K562 (cell line): ENCODE results near the gene KCNG4. TPM values are rescaled to one million over a fixed set of nuclear protein-coding genes. Genes with fewer than 3 reads are reported as not detected.
A peak's percentile ranks its signal among the peaks of the same experiment; 100 is the strongest.

ENCODE experiments used
- CEBPZ ChIP-seq: fragments of 150-350 bp; IDR thresholded peaks from 2 replicates; pipeline ENCODE4 v1.6.1; 2014; ENCODE audit warnings: low read depth, mild to moderate bottlenecking, low read length, borderline replicate concordance
- HNRNPL ChIP-seq: fragments of 200-400 bp; formaldehyde crosslinking; IDR thresholded peaks from 2 replicates; pipeline ENCODE4 v1.6.1; 2017; ENCODE audit warnings: low read depth, mild to moderate bottlenecking, low read length
- KDM2B ChIP-seq: fragments of 250-450 bp; sonication (Bioruptor Pico); IDR thresholded peaks from 2 replicates; pipeline ENCODE4 v1.8.0; 2021; ENCODE audit warnings: mild to moderate bottlenecking, moderate library complexity
- KDM5B ChIP-seq: fragments of 200-600 bp; sonication (generic); IDR thresholded peaks from 2 replicates; pipeline ENCODE4 v1.6.1; 2012; ENCODE audit warnings: low read depth, mild to moderate bottlenecking, moderate library complexity, low read length, control low read depth, inconsistent platforms; ENCODE audit not compliant: insufficient replicate concordance
- MAZ ChIP-seq, 2 experiments: fragments of 450-650 bp in 1 of 2; sonication (generic) in 1 of 2; formaldehyde crosslinking; IDR thresholded peaks in 1 of 2; conservative IDR thresholded peaks in 1 of 2; 2 replicates each; pipeline versions ENCODE4 v1.4.0 to v1.5.0; 2020; ENCODE audit warnings: mild to moderate bottlenecking in 1 of 2, missing genetic modification reagents in 1 of 2
- MTF1 ChIP-seq: fragments of 250-450 bp; sonication (Bioruptor Pico); IDR thresholded peaks from 2 replicates; pipeline ENCODE4 v1.9.0; 2021; ENCODE audit warnings: moderate library complexity, mild to moderate bottlenecking, inconsistent platforms, borderline replicate concordance
- MYBL2 ChIP-seq, 2 experiments: fragments of 450-650 bp in 1 of 2; sonication (generic) in 1 of 2; formaldehyde crosslinking in 1 of 2; IDR thresholded peaks; 2 replicates each; pipeline versions ENCODE4 v1.6.1 to v1.8.1; 2017 to 2022; ENCODE audit warnings: borderline replicate concordance in 1 of 2, inconsistent platforms in 1 of 2, low read depth in 1 of 2, mild to moderate bottlenecking in 1 of 2, missing genetic modification reagents in 1 of 2, moderate library complexity in 1 of 2
- MYNN ChIP-seq, 2 experiments: sonication (generic); formaldehyde crosslinking in 1 of 2; IDR thresholded peaks; 2 replicates each; pipeline versions ENCODE4 v1.5.0 to v1.6.1; 2016 to 2020; ENCODE audit warnings: antibody characterized with exemption in 1 of 2, missing genetic modification reagents in 1 of 2
- PATZ1 ChIP-seq: fragments of 250-450 bp; sonication (Bioruptor Pico); IDR thresholded peaks from 2 replicates; pipeline ENCODE4 v1.5.0; 2020; ENCODE audit warnings: mild to moderate bottlenecking, borderline replicate concordance
- PHF8 ChIP-seq: fragments of 200-600 bp; sonication (generic); IDR thresholded peaks from 2 replicates; pipeline ENCODE4 v1.6.1; 2012; ENCODE audit warnings: mixed run types, mild to moderate bottlenecking, inconsistent platforms, low read length, moderate library complexity, borderline replicate concordance
- POLR2B ChIP-seq: fragments of 450-650 bp; IDR thresholded peaks from 2 replicates; pipeline ENCODE4 v1.6.1; 2018; ENCODE audit warnings: low read depth; ENCODE audit not compliant: partially characterized antibody
- PTBP1 ChIP-seq: fragments of 200-400 bp; formaldehyde crosslinking; IDR thresholded peaks from 2 replicates; pipeline ENCODE4 v1.6.1; 2017; ENCODE audit warnings: low read depth, low read length
- SOX6 ChIP-seq: fragments of 450-650 bp; IDR thresholded peaks from 2 replicates; pipeline ENCODE4 v1.6.1; 2014; ENCODE audit warnings: mild to moderate bottlenecking
- YY1 ChIP-seq, 3 experiments: IDR thresholded peaks; 2 replicates each; pipeline ENCODE4 v1.6.1; 2011; ENCODE audit warnings: low read length in 2 of 3, mild to moderate bottlenecking in 2 of 3, moderate library complexity in 2 of 3, borderline replicate concordance in 1 of 3, control low read depth in 1 of 3, low read depth in 1 of 3; ENCODE audit not compliant: insufficient read depth in 3 of 3, insufficient replicate concordance in 2 of 3, control insufficient read depth in 1 of 3, insufficient read length in 1 of 3; ENCODE audit errors: extremely low read depth in 1 of 3
- ZBTB7A ChIP-seq: IDR thresholded peaks from 2 replicates; pipeline ENCODE4 v1.6.1; 2011; ENCODE audit warnings: low read depth, mild to moderate bottlenecking, low read length, moderate library complexity, borderline replicate concordance; ENCODE audit not compliant: control insufficient read depth
- ZNF655 ChIP-seq: fragments of 250-450 bp; sonication (Bioruptor Pico); IDR thresholded peaks from 2 replicates; pipeline ENCODE4 v1.5.0; 2021
- ZNF830 ChIP-seq: fragments of 250-450 bp; sonication (Bioruptor Pico); IDR thresholded peaks from 2 replicates; pipeline ENCODE4 v1.5.0; 2021; ENCODE audit warnings: mild to moderate bottlenecking
- polyA plus RNA-seq, 8 experiments: library from polyadenylated mRNA; depleted of rRNA in 4 of 8; stranded (reverse) in 5 of 8; unstranded in 3 of 8; fragments of >200 nt; fragmentation: Nextera tagmentation in 2 of 8; fragmentation: Illumina TruSeq in 1 of 8; extraction: Ambion mirVana in 2 of 8; extraction: Trizol in 1 of 8; gene quantifications; 2 replicates each; pipeline versions ENCODE4 v1.2.1 to v1.2.3, GENCODE V29; 2011 to 2014; ENCODE audit warnings: inconsistent platforms in 1 of 8, missing spikeins in 1 of 8
- total RNA-seq, 7 experiments: library from RNA; depleted of rRNA in 6 of 7; stranded (reverse); fragments of >200 nt in 6 of 7; fragmentation: Illumina TruSeq in 2 of 7; extraction: Trizol in 2 of 7; gene quantifications; 2 replicates each; pipeline versions ENCODE4 v1.2.1 to v1.2.3, GENCODE V29; 2011 to 2021; ENCODE audit warnings: low replicate concordance in 1 of 7

The KCNG4 gene
- total and polyA plus RNA-seq, 9 of the 15 experiments (the other 6 are each of a cell fraction or from before 2014, with no cell fraction given) = not detected

GRCh38 chr16:84186685-84187437 is 53.0 kb downstream of the KCNG4 start, which contains the start of gene TAF1C (continued):
- TF ChIP-seq MAZ (CRISPR knock-in tag; conservative IDR thresholded peaks at IDR 0.05 in 1 of 2, IDR thresholded peaks at IDR 0.05 in 1 of 2) = peak; percentile 76 to 79
- TF ChIP-seq KDM2B (CRISPR knock-in tag) = peak; percentile 82
- TF ChIP-seq CEBPZ = no peak; the same call in 1 of the 2 replicates
- no peak for TF ChIP-seq ZNF830 (CRISPR knock-in tag)
- TF ChIP-seq ZBTB7A = peak; percentile 23; the same call in 1 of the 2 replicates
- TF ChIP-seq PATZ1 (CRISPR knock-in tag) = 0 out of 2 replicates have a peak, but pooled peaks have one; percentile 44
- TF ChIP-seq MTF1 = no peak
- peak in 1 of 3 experiments; percentile 17 for TF ChIP-seq YY1 (IDR thresholded peaks at IDR 0.05; ENCODE audit: borderline replicate concordance in 1 of 3, control insufficient read depth in 1 of 3, extremely low read depth in 1 of 3, insufficient read depth in 3 of 3, insufficient read length in 1 of 3, insufficient replicate concordance in 2 of 3, low read depth in 1 of 3, low read length in 2 of 3)
- TF ChIP-seq MYBL2 (IDR thresholded peaks at IDR 0.05; ENCODE audit: low read depth) = no peak
- TF ChIP-seq MYBL2 (CRISPR knock-in tag; IDR thresholded peaks at IDR 0.05; ENCODE audit: borderline replicate concordance) = no peak
- TF ChIP-seq PHF8 = peak; percentile 91
- TF ChIP-seq KDM5B = peak; percentile 81
- peak; percentile 76; the same call in 1 of the 2 replicates for TF ChIP-seq HNRNPL
- TF ChIP-seq POLR2B = peak; percentile 69
- TF ChIP-seq SOX6 = no peak; the same call in 1 of the 2 replicates
- no peak for TF ChIP-seq ZNF655 (CRISPR knock-in tag)
- TF ChIP-seq PTBP1 = no peak
- 0 out of 2 replicates have a peak, but pooled peaks have one; percentile 27 for TF ChIP-seq MYNN (IDR thresholded peaks at IDR 0.05)
- no peak for TF ChIP-seq MYNN (CRISPR knock-in tag; IDR thresholded peaks at IDR 0.05)
